GM18526 (cell line): ENCODE results near the gene DNAH7.

Experiments used
- POLR2A ChIP-seq: IDR thresholded peaks from 3 replicates; pipeline ENCODE4 v1.6.1; 2011; ENCODE audit not compliant: insufficient read length; ENCODE audit errors: extremely low read depth

Gene DNAH7

DNA sequence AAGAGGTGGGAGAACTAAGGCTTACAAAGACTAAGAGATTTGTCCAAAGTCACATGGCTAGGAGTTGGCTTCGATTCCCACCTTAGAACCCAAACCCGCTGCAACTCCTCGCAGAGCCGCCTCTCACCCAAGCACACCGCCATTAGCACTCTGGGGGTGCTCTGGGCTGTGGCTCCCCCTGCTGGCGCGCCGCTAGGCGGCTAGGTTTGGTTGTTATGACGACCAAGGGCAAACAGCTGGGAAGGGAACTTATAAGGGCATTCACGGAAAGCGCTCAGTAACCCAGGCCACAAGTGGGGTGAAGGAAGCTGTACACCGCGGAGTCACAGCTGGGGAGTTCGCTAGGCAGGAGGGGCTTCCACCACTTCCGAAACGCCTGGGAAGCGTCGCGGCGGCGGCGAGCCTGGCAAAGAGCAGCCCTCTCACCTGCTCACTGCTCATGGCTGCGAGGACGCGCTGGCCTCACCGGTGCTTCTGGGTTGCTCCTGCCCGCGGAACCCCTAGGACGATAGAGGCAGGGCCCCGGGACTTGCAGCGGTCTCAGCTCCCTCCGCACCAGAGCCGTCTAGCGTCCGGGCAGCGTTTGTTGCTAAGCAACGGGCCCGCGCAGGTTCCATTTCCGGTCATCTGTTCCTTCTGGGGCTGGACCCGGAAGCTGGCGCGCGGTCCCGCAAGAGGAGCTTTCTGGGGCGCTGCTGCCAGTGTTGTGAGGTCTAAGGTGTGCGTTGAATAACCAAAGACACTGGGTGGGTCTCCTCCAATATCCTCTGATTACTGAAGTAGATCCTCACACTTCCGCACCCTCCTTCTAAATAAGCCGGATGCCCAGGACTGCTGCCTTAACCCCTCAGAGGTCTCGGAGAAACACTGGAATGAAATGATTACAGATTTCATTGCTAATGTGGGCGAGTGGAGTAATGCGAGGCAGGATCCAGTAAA is at the start of gene DNAH7:
Gene DNAH7 (minus strand): TSS at position 567 of the 939 bp plus-strand sequence. CDS start 126 bp downstream, at position 441.
- peak; percentile 27 for TF ChIP-seq POLR2A

DNA sequence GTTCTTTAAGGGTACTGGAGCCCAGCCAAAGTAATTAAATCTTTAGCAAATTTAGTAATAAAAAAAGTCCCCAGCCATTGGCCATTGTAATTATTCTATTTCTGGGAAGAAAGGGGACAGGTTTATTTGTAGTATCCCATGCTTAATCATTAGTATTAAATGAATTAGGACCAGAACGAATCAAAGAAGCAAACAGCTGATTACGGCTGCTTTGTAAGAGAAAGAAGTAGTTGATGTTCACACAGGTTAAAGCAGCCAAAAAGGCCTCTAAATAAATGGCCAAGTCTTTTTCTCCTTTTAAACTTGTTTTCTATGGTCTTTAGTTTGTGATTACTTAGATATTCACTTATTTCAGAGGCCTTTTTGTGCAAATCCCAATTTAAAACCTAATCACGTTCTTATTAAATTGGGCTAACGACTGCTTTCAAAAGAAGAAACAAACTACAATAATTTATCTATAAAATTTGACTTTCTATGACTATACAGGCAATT is 48.6 kb upstream of the DNAH7 start:
- no peak for TF ChIP-seq POLR2A

DNA sequence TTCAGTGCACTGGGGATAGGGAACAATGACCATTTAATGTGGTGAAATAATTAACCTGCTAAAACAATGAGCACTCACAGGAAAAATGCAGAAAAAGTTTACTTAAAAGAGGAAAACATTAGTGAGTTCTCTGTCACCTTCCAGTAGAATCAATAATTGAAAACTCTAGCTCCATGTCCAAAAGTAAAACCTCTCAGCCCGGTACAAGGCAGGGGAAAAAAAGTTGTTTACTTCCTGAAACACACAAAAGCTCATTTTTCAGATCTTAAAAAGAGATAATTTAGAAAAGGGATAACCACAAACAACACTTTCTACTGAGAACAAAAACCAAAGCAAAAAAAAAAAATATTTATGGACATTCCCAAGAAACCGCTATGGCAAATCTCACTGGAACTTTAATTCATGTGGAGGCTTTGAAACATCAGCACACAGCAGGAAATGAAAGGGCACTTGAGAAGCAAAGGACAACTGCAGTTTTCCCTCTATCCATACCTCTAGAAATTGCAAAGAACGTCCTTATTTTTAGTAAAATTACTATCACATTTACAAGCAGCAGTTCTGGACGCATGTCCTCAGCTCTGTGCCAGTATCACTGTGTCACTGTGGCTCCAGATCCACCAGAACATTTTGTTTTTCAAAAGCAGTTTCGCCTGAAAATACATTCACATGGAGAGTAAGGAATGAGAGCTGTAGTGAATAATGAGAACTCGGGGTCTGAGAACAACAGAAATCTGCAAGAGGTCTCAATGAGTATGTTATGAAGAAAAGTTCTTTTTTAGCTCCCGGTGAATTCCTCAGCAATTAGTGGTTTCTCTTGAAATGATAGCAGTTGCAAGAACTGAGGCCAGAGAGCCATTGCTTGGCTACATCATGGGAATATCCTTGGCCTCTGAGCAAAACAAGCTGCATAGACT is 44.7 kb upstream of the DNAH7 start:
- TF ChIP-seq POLR2A: no peak

DNA sequence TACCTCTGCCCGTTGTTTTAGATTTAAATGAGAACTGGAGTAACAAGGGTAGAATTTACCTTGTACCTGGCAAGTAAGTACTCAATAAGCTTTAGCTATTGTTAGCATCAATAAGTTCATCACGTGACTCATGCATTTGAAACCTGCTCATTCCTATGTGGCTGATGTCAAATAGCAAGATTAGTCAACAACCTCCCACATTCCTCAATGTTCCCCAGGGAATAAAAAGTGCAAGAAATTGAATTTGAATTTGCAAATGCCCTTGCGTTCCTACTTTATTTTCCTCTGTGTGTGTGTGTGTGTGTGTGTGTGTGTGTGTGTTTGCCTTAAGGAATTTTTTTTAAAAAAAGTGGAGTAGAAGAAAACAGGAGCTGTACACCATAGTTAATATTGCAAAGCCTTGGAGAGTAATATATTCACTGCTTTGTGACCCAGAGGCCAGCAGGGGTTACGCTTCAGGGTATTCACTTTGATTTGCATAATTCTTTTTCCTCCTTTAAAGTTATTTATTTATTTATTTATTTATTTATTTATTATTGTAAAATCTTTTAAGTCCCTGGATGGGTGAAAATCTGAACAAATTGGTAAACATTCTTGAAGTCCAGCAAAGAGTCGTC is 43.9 kb upstream of the DNAH7 start:
- TF ChIP-seq POLR2A: no peak

DNA sequence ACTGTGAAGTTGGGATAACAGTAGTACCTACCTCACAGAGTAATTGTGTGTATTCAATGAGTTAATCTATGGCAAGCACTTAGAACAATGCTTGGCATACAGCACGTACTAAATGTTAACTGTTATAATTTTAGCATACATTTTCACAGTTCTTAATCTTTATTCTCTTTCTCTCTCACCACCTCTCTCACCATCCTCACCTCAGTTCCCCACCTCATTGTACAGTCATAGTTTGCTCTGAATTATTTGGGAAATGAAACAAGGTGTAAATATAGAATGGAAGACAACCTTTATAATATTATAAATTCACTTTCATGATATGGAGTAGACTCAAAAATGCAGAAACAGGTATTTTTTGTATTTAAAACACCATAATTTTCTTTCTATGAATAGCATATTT is 40.0 kb upstream of the DNAH7 start:
- TF ChIP-seq POLR2A: no peak

DNA sequence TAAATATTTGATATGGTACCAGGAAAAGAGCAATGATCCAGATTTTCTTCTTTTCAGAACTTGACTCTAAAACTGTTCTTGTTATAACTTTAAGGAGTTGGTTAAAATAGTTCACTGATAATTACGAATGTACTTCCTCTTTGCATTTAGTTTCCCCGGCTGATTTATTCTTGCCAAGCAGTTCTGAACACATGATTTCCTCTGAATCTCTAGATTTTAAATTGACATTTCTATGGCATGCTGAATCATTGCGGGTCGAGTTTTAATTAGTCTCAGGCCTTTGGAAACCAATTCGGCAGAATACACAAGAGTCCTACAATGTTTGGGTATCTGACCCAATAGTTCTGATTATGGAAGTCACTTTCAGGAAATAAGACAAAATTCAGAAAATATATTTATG is 37.3 kb upstream of the DNAH7 start:
- TF ChIP-seq POLR2A: no peak

DNA sequence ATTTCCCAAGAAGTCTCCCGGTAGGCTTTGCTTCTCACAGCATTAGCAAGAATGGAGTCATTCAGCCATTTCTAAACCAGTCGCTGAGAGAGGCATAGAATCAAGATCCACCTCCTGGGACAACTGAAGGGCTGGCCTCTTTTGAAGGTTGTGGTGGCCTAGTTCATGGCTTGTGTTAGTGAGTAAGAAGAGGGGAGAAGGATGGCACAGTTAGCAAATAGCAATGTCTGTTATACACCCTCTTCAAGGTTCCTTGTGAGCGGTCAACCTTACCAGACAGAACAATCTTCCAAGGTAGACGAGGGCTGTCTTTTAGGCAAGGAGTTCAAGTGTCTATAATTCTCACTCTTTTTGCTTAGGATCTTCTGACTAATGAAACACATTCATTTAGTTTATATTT is 35.4 kb upstream of the DNAH7 start:
- no peak for TF ChIP-seq POLR2A

DNA sequence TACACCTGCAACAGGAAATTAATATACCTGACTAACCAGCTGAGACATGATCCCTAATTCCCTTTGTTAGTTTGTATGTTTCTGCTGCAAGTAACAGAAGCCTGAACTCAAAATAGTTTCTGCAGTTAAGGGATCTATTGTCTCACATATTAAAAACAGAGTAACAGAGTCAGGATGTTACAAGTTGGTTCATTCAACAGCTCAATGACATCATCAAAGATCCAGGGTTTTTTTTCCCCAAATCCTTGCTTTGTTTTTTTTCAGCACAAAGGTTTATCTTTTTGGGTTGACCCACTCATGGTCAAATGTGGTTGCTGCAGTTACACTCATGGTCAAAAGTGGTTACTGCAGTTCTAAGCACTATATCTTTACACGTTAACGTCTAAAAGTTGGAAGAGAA is 35.0 kb upstream of the DNAH7 start:
- no peak for TF ChIP-seq POLR2A

DNA sequence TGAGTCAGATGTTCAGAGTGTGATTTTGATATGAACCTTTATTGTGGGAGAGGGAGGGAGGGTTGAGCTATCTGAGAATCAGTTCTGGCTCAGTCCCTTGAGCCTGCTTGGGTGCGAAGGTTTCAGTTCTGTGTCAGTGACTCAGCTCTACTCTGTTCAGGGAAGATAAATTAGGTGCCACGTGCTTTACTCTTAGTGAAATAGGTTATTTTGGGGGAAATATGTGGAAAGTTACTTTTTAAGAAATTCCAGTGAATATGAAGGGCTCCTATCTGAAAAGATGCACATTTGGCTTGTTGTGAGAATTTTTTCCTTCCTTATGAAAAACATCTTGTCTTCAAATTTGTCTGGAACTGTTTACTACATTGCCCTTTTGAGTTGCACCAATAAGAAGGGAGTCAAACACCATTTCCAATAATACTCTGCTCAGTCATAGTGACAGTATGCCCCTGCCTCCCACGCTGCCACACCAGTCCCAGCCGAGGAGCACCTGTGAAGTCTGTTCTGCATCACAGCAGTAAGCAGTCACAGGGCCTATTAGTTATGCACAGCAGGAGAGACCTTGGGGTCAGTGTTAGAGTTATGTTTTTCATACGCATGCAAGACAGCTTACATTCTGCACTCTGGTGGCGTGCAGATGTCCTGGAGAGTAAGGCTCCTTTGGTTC is 32.8 kb upstream of the DNAH7 start:
- TF ChIP-seq POLR2A: no peak

DNA sequence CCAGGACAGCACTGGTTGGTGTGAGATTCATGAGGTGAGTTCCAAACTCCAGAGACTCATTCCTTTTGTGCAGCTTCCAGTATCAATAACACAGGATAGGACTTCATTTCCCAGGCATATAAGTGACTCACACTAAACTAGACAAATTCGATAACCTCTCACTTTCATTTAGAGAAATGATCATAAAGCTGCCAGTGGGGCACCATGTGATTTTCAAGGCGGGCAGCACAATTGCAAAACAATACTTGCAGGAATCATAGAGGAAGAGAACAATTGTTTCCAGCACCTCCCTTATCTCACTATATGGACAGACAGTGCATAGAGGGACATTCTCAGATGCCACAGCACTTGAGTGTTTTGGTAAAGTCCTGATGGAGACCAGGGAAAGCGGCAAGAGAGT is 31.3 kb upstream of the DNAH7 start:
- no peak for TF ChIP-seq POLR2A

DNA sequence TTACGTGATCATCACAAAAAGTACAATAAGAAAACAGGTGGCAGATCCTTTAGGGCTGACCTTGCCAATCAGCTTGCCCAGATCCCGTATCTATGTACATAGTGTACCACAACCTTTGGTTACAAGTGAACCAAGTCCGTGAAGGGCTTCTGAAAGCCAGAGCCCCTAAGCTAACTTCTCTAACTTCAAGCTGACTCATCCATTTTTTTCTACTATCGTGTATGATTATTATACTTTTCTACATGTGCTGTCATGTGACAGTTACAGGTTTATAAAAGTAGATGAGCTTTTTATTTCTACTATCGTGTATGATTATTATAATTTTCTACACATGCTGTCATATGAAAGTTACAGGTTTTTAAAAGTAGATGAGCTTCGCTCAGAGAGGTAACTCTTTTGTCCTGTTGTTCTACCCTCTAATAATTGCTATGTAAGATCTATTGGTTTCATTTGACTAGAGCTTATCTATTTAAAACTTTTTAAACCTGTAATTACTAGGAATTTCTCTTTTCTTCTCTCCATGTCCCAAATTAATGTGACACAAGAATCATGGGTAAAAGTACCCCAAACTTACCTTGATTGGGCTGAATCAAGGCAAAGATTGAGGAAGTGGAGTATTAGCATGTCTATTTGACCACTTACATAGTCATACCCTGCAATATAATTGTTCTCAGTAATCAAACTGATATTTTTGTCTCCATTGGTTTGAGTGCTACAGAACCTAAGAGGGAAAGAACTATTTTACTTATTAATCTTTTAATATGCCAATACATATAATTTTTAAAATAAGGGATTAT is 29.4 kb upstream of the DNAH7 start:
- TF ChIP-seq POLR2A: no peak

DNA sequence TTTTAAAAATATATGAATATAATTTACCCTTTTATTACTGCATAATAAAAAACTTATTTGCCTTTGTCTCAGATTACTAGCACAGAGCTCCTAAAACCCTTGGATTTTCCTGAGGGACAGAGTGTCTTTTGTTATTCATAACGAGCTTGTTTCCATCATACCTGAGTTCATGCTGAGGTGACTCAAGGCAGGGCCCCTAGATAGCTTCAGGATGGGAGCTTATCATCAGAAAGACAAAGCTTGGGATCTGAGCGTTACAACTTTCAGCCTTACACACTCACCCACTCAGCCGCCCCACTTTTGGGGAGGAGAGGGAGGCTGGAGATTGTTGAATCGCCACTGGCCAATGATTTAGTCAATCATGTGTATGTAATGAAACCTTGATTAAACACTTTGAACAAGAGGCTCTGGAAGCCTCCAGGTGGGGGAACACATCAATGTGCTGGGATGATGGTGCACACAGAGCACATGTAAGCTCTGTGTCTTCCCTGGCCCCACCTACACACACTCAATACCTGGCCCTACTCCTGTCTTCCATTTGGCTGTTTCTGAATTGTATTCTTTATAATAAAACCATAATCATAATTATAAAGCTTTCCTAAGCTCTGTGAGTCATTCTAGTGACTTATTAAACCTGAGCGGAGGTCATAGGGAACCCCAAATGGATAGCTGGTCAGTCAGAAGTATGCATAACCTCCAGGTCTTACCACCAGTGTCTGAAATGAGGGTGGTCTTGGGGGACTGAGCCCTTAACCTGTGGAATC is 28.5 kb upstream of the DNAH7 start:
- no peak for TF ChIP-seq POLR2A

DNA sequence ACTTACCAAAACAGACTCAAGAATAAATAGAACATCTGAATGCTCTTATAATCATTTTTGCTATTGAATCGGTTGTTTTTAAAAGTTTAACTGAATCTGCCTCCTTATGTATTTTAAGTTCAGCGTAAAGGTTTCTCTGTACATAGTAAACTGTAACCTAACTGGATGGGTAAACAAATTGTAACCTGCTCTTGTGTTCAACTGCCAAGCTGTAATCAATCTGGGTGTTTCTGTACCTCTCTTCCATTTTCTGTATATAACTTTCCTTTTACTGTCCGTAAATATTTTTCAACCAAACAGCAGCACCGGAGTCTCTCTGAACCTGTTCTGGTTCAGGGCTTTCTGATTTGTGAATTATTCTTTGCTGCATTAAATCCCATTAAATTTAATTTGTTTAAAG is 27.6 kb upstream of the DNAH7 start:
- no peak for TF ChIP-seq POLR2A

DNA sequence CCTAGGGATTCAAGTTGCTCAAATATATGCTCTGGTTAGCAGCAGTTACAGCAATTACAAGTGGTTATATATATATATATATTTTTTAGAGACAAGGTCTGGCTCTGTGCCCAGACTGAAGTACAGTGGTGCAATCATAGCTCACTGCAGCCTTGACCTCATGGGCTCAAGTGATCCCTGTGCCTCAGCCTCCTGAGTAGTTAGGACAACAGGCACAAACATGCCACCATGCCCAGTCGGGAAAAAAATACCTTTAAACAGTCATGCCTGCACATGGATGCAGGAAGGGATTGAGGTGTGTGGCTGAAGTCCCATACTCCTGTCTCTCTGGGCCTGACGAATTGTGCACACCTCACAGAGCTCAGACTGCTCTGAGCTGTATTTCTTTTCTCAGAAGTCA is 19.6 kb upstream of the DNAH7 start:
- TF ChIP-seq POLR2A: no peak
